Heart left ventricle (tissue), 16 donors: ENCODE data around the gene SUB1. TPM values are rescaled to one million over a fixed set of nuclear protein-coding genes. Genes with fewer than 3 reads are reported as not detected.
"Not testable (repeated sequence)": the region's sequence is repeated elsewhere in the genome, so short reads cannot be mapped to it uniquely, and the experiment has no call there.

Experiments used
- ATAC-seq, 4 donors: fragments of 200-7000 bp; cut with Tn5 transposase; one replicate each; pipeline ENCODE4 v1.9.1; 2020 to 2022; ENCODE audit warnings: moderate library complexity in 4 of 4, mild to moderate bottlenecking in 3 of 4, moderate number of reproducible peaks in 1 of 4
- DNase-seq, 5 donors: peaks; one replicate each; pipeline ENCODE4 v3.0.0-alpha.2; 2020
- H3K27ac ChIP-seq, 12 donors: fragments of 200-600 bp; sonication (generic) in 4 of 12; one replicate each; pipeline versions ENCODE4 v1.5.0 to v1.8.0; 2016 to 2022; ENCODE audit warnings: mild to moderate bottlenecking in 2 of 12
- H3K27me3 ChIP-seq, 9 donors: fragments of 200-600 bp; sonication (generic) in 2 of 9; one replicate each; pipeline versions ENCODE4 v1.5.1 to v1.8.0; 2016 to 2022; ENCODE audit warnings: mild to moderate bottlenecking in 3 of 9
- H3K36me3 ChIP-seq, 9 donors: fragments of 200-600 bp; sonication (generic) in 2 of 9; one replicate each; pipeline versions ENCODE4 v1.5.0 to v1.8.0; 2018 to 2022; ENCODE audit warnings: mild to moderate bottlenecking in 2 of 9
- H3K4me1 ChIP-seq, 12 donors: fragments of 200-600 bp; sonication (generic) in 4 of 12; one replicate each; pipeline versions ENCODE4 v1.5.0 to v1.8.0; 2016 to 2022; ENCODE audit warnings: mild to moderate bottlenecking in 3 of 12
- H3K4me3 ChIP-seq, 12 donors: fragments of 200-600 bp; sonication (generic) in 4 of 12; one replicate each; pipeline versions ENCODE4 v1.5.0 to v1.8.0; 2017 to 2022; ENCODE audit warnings: mild to moderate bottlenecking in 9 of 12, moderate library complexity in 4 of 12
- H3K9me3 ChIP-seq, 12 donors: fragments of 200-600 bp; sonication (generic) in 4 of 12; one replicate each; pipeline versions ENCODE4 v1.5.0 to v1.8.0; 2016 to 2022; ENCODE audit warnings: mild to moderate bottlenecking in 1 of 12
- CTCF ChIP-seq, 12 donors: fragments of 200-600 bp; sonication (generic) in 4 of 12; IDR thresholded peaks; one replicate each; pipeline versions ENCODE4 v1.5.0 to v1.8.0; 2018 to 2022; ENCODE audit warnings: antibody characterized with exemption in 12 of 12, mild to moderate bottlenecking in 5 of 12
- POLR2A ChIP-seq, 2 donors: fragments of 450-650 bp; IDR thresholded peaks; one replicate each; pipeline ENCODE4 v1.6.1; 2017; ENCODE audit warnings: antibody characterized with exemption in 2 of 2, mild to moderate bottlenecking in 2 of 2, moderate library complexity in 2 of 2
- WGBS, 4 donors: extraction: QIAGEN DNeasy Blood & Tissue Kit in 2 of 4; methylation state at CpG; one replicate each; pipeline versions ENCODE4 v1.1.5 to v1.1.7; 2013 to 2018; 5-methylcytosine and 5-hydroxymethylcytosine counted together
- intact Hi-C, 10 donors: fragments of 100-400 bp; cut with DNase I; formaldehyde crosslinking; loops; one replicate each; pipeline versions ENCODE4 v1.11.1 to v1.14.2; 2022
- polyA plus RNA-seq, 2 donors: library from polyadenylated mRNA; stranded (reverse); fragments of 200-250 nt; gene quantifications; one replicate each; pipeline ENCODE4 v1.2.3, GENCODE V29; 2013
- total RNA-seq, 9 donors: library from RNA; depleted of rRNA in 2 of 9; stranded (reverse); fragments of >200 nt in 2 of 9; fragmentation: NEBNext Ultra II Directional in 3 of 9; extraction: Animal tissue kit (Norgen Biotek cat#: 25700) in 3 of 9; gene quantifications; one replicate each; pipeline versions ENCODE4 v1.1.0 to v1.2.4, GENCODE V29; 2016 to 2023
- donor health status: ischemic (EF 13 %, LVEDD 7.1; RV severe dilation, severe dysfunction).
- donor health status: healthy with polysubstance abuse.
- donor health status: DM: no; HTN: yes; CAD: no.
- donor health status: DM: no; HTN: no; CAD: no.
- donor health status: ischemic (EF 25% LVEDD 6.9; RV normal size, moderate dysfunction).
- donor health status: ischemic (EF 25% LVEDD 5.7; RV mildly dilated, moderate dysfunction).
- donor health status: healthy.
- donor health status: DM: yes; HTN: yes; CAD: no.
- donor health status: ischemic (EF 35%, LVEDD 5.7; RV mildly dilated, moderate dysfunction).
- donor health status: nonischemic (EF 11% LVEDD 7.7; RV severe dilation, severe dysfunction).
- donor health status: DM: yes; HTN: yes; CAD: no.
- donor health status: PGD.
- donor health status: ischemic (EF 29% LVEDD 5.4; RV normal size, mild dysfunction).
- donor health status: nonischemic (EF 23%, LVEDD 6.1; RV moderate dilation, normal function).

Gene SUB1
- total and polyA plus RNA-seq, 11 donors, result 118 to 244 (median 187) TPM

- no peaks in the 10 kb centered on the region for H3K36me3 ChIP-seq
- no peaks in the 10 kb centered on the region for H3K27me3 ChIP-seq
- ATAC-seq (no peak), DNase-seq (no peak)
- peaks cover 0 to 23% (median 0%) of the 10 kb centered on the region in 12 donors for H3K4me1 ChIP-seq
- no peaks in the 10 kb centered on the region for H3K9me3 ChIP-seq
- intact Hi-C loops, result no loop called here
- WGBS, 4 donors, result 67% methylated on average over 12 of the region's 12 CpGs
- H3K27ac ChIP-seq, result no peak overlapping the region
- TF ChIP-seq CTCF (IDR thresholded peaks at IDR 0.05), result no peak
- no peak for TF ChIP-seq POLR2A (IDR thresholded peaks at IDR 0.05)
- no peak overlapping the region for H3K4me3 ChIP-seq
These were observed 40.1 kb upstream of the SUB1 start for GRCh38 chr5:32545102-32545800.

GRCh38 chr5:32551194-32551593 is 34.2 kb upstream of the SUB1 start:
- Histone ChIP-seq H3K27me3 (no peaks in the 10 kb centered on the region), H3K9me3 (no peaks in the 10 kb centered on the region), H3K36me3 (no peaks in the 10 kb centered on the region), H3K4me3 (no peak overlapping the region), H3K4me1 (no peaks in the 10 kb centered on the region), H3K27ac (no peak overlapping the region)
- ATAC-seq (no peak), DNase-seq (no peak)
- intact Hi-C loops, result no loop called here
- 61 to 71% (median 62%) methylated on average over 3 of the region's 3 CpGs for WGBS, 4 donors
- TF ChIP-seq CTCF (IDR thresholded peaks at IDR 0.05), result no peak
- TF ChIP-seq POLR2A (IDR thresholded peaks at IDR 0.05), result no peak

GRCh38 chr5:32551865-32552264 is 33.5 kb upstream of the SUB1 start:
- Histone ChIP-seq H3K4me1 (no peaks in the 10 kb centered on the region), H3K27ac (no peak overlapping the region), H3K36me3 (no peaks in the 10 kb centered on the region), H3K4me3 (no peak overlapping the region), H3K9me3 (no peaks in the 10 kb centered on the region), H3K27me3 (no peaks in the 10 kb centered on the region)
- WGBS, 4 donors, result 81 to 90% (median 84%) methylated on average over 2 of the region's 2 CpGs
- no peak for TF ChIP-seq CTCF (IDR thresholded peaks at IDR 0.05)
- TF ChIP-seq POLR2A (IDR thresholded peaks at IDR 0.05), result no peak
- no peak for ATAC-seq
- intact Hi-C loops, result no loop called here
- DNase-seq, result no peak

- intact Hi-C loops, H3K27ac ChIP-seq, ATAC-seq, H3K4me1 ChIP-seq, DNase-seq, H3K36me3 ChIP-seq, H3K4me3 ChIP-seq, H3K9me3 ChIP-seq, H3K27me3 ChIP-seq: not testable (repeated sequence)
- WGBS, 4 donors, result 92 to 95% (median 93%) methylated on average over 6 of the region's 6 CpGs
These were observed 32.9 kb upstream of the SUB1 start for GRCh38 chr5:32552491-32552890.

GRCh38 chr5:32552936-32553335 is 32.4 kb upstream of the SUB1 start:
- DNase-seq (no peak), ATAC-seq (no peak)
- TF ChIP-seq CTCF (IDR thresholded peaks at IDR 0.05), result no peak
- no peak for TF ChIP-seq POLR2A (IDR thresholded peaks at IDR 0.05)
- Histone ChIP-seq H3K36me3 (no peaks in the 10 kb centered on the region), H3K9me3 (no peaks in the 10 kb centered on the region), H3K27ac (no peak overlapping the region), H3K4me3 (no peak overlapping the region), H3K4me1 (no peaks in the 10 kb centered on the region), H3K27me3 (no peaks in the 10 kb centered on the region)
- intact Hi-C loops, result no loop called here
- 82 to 100% (median 96%) methylated on average over 2 to 10 of the region's 10 CpGs for WGBS, 4 donors

- 35 to 52% (median 46%) methylated on average over 2 of the region's 2 CpGs for WGBS, 4 donors
- DNase-seq, H3K4me1 ChIP-seq, ATAC-seq, H3K36me3 ChIP-seq, H3K27ac ChIP-seq, H3K27me3 ChIP-seq, H3K4me3 ChIP-seq, intact Hi-C loops, H3K9me3 ChIP-seq: not testable (repeated sequence)
These were observed 31.1 kb upstream of the SUB1 start for GRCh38 chr5:32554181-32554780.

GRCh38 chr5:32556543-32556942 is 28.8 kb upstream of the SUB1 start:
- intact Hi-C loops, H3K27ac ChIP-seq, H3K9me3 ChIP-seq, DNase-seq, H3K36me3 ChIP-seq, ATAC-seq, H3K4me1 ChIP-seq, H3K27me3 ChIP-seq, H3K4me3 ChIP-seq: not testable (repeated sequence)
- 73 to 77% (median 75%) methylated on average over 5 to 6 of the region's 6 CpGs for WGBS, 4 donors
